IMR-90 (cell line): ENCODE data around the gene C16orf96.

Source experiments
- CTCF ChIP-seq: conservative IDR thresholded peaks from 2 replicates; pipeline ENCODE4 v1.5.1; 2012; ENCODE audit warnings: mild to moderate bottlenecking, low read depth, low read length, improper control_type of control experiment
- MAFK ChIP-seq: IDR thresholded peaks from 2 replicates; pipeline ENCODE4 v1.6.1; 2012; ENCODE audit warnings: low read depth, low read length, improper control_type of control experiment

GRCh38 chr16:4580250-4580649 is 24.1 kb downstream of the C16orf96 start:
- TF ChIP-seq MAFK (no peak), CTCF (no peak)
